ENCODE data around the gene LMNTD2. TPM values are rescaled to one million over a fixed set of nuclear protein-coding genes. Genes with fewer than 3 reads are reported as not detected.

The LMNTD2 gene
- total and polyA plus RNA-seq, 2 of the 13 experiments (the other 11 are each of a cell fraction or from before 2014, with no cell fraction given), result 1.1 to 3.1 TPM

DNA sequence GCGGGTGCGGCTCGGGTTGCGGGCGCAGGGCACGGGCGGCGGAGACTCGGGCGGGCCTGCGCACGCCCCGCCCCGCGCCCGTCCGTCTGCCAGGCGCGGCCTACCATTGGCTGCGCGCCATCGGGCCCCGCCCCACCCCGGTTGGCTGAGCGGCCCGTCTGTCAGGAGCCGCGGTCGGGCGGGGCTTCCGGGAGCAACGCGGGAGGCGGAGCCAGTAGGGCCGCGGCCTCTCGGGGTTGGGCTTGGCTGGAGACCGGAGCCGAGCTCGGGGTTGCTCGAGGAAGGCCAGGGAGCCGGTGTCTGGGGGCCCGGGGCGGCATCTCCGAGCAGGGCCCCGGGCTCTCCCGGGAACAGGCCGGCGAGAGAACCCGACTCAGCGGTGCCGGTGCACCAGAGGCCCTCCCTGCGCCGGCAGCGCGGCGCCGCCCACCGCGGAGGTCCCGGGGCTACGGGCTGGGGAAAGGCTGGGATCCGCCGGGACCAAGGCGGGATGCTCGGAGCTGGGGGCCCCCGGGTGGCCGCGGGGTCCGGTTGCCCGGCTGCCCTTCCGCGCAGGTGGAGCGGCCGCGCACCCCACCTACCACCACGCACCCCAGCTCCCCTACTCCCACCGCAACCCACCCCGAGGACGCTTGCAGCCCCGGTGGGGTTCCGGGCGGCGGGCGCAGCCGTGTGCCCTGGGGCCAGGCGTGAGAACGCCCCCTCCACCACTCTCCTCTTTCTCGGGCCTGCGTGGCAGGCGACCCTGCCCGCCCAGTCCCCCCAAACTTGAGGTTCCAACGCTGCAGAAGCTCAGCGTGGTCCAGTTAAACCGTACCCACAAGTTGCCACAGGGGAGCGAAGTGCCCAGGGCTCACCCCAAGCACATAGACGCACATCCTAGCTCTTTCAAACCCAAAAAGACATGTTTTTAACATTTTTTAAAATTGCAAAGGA lies 24.8 kb downstream of the LMNTD2 start, which contains the start of gene HRAS (continued):
- no peak for TF ChIP-seq GABPA (IDR thresholded peaks at IDR 0.05; ENCODE audit: low read depth, low read length)
- peak; percentile 84 for TF ChIP-seq GABPA (CRISPR knock-in tag; IDR thresholded peaks at IDR 0.05; ENCODE audit: low read depth)
- TF ChIP-seq, protein P1, sequence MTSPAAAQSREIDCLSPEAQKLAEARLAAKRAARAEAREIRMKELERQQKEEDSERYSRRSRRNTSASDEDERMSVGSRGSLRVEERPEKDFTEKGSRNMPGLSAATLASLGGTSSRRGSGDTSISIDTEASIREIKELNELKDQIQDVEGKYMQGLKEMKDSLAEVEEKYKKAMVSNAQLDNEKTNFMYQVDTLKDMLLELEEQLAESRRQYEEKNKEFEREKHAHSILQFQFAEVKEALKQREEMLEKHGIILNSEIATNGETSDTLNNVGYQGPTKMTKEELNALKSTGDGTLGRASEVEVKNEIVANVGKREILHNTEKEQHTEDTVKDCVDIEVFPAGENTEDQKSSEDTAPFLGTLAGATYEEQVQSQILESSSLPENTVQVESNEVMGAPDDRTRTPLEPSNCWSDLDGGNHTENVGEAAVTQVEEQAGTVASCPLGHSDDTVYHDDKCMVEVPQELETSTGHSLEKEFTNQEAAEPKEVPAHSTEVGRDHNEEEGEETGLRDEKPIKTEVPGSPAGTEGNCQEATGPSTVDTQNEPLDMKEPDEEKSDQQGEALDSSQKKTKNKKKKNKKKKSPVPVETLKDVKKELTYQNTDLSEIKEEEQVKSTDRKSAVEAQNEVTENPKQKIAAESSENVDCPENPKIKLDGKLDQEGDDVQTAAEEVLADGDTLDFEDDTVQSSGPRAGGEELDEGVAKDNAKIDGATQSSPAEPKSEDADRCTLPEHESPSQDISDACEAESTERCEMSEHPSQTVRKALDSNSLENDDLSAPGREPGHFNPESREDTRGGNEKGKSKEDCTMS (CRISPR knock-in tag; conservative IDR thresholded peaks at IDR 0.05), result no peak
- TF ChIP-seq KLF11 (CRISPR knock-in tag; IDR thresholded peaks at IDR 0.05), result no peak; the same call in 1 of the 2 replicates
- TF ChIP-seq, protein P2, sequence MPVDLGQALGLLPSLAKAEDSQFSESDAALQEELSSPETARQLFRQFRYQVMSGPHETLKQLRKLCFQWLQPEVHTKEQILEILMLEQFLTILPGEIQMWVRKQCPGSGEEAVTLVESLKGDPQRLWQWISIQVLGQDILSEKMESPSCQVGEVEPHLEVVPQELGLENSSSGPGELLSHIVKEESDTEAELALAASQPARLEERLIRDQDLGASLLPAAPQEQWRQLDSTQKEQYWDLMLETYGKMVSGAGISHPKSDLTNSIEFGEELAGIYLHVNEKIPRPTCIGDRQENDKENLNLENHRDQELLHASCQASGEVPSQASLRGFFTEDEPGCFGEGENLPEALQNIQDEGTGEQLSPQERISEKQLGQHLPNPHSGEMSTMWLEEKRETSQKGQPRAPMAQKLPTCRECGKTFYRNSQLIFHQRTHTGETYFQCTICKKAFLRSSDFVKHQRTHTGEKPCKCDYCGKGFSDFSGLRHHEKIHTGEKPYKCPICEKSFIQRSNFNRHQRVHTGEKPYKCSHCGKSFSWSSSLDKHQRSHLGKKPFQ (CRISPR knock-in tag; IDR thresholded peaks at IDR 0.05; ENCODE audit: insufficient replicate concordance), result no peak
- TF ChIP-seq, protein P3, sequence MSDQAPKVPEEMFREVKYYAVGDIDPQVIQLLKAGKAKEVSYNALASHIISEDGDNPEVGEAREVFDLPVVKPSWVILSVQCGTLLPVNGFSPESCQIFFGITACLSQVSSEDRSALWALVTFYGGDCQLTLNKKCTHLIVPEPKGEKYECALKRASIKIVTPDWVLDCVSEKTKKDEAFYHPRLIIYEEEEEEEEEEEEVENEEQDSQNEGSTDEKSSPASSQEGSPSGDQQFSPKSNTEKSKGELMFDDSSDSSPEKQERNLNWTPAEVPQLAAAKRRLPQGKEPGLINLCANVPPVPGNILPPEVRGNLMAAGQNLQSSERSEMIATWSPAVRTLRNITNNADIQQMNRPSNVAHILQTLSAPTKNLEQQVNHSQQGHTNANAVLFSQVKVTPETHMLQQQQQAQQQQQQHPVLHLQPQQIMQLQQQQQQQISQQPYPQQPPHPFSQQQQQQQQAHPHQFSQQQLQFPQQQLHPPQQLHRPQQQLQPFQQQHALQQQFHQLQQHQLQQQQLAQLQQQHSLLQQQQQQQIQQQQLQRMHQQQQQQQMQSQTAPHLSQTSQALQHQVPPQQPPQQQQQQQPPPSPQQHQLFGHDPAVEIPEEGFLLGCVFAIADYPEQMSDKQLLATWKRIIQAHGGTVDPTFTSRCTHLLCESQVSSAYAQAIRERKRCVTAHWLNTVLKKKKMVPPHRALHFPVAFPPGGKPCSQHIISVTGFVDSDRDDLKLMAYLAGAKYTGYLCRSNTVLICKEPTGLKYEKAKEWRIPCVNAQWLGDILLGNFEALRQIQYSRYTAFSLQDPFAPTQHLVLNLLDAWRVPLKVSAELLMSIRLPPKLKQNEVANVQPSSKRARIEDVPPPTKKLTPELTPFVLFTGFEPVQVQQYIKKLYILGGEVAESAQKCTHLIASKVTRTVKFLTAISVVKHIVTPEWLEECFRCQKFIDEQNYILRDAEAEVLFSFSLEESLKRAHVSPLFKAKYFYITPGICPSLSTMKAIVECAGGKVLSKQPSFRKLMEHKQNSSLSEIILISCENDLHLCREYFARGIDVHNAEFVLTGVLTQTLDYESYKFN (CRISPR knock-in tag; conservative IDR thresholded peaks at IDR 0.05), result 0 out of 2 replicates have a peak, but pooled peaks have one; percentile 20
- TF ChIP-seq, protein P4, sequence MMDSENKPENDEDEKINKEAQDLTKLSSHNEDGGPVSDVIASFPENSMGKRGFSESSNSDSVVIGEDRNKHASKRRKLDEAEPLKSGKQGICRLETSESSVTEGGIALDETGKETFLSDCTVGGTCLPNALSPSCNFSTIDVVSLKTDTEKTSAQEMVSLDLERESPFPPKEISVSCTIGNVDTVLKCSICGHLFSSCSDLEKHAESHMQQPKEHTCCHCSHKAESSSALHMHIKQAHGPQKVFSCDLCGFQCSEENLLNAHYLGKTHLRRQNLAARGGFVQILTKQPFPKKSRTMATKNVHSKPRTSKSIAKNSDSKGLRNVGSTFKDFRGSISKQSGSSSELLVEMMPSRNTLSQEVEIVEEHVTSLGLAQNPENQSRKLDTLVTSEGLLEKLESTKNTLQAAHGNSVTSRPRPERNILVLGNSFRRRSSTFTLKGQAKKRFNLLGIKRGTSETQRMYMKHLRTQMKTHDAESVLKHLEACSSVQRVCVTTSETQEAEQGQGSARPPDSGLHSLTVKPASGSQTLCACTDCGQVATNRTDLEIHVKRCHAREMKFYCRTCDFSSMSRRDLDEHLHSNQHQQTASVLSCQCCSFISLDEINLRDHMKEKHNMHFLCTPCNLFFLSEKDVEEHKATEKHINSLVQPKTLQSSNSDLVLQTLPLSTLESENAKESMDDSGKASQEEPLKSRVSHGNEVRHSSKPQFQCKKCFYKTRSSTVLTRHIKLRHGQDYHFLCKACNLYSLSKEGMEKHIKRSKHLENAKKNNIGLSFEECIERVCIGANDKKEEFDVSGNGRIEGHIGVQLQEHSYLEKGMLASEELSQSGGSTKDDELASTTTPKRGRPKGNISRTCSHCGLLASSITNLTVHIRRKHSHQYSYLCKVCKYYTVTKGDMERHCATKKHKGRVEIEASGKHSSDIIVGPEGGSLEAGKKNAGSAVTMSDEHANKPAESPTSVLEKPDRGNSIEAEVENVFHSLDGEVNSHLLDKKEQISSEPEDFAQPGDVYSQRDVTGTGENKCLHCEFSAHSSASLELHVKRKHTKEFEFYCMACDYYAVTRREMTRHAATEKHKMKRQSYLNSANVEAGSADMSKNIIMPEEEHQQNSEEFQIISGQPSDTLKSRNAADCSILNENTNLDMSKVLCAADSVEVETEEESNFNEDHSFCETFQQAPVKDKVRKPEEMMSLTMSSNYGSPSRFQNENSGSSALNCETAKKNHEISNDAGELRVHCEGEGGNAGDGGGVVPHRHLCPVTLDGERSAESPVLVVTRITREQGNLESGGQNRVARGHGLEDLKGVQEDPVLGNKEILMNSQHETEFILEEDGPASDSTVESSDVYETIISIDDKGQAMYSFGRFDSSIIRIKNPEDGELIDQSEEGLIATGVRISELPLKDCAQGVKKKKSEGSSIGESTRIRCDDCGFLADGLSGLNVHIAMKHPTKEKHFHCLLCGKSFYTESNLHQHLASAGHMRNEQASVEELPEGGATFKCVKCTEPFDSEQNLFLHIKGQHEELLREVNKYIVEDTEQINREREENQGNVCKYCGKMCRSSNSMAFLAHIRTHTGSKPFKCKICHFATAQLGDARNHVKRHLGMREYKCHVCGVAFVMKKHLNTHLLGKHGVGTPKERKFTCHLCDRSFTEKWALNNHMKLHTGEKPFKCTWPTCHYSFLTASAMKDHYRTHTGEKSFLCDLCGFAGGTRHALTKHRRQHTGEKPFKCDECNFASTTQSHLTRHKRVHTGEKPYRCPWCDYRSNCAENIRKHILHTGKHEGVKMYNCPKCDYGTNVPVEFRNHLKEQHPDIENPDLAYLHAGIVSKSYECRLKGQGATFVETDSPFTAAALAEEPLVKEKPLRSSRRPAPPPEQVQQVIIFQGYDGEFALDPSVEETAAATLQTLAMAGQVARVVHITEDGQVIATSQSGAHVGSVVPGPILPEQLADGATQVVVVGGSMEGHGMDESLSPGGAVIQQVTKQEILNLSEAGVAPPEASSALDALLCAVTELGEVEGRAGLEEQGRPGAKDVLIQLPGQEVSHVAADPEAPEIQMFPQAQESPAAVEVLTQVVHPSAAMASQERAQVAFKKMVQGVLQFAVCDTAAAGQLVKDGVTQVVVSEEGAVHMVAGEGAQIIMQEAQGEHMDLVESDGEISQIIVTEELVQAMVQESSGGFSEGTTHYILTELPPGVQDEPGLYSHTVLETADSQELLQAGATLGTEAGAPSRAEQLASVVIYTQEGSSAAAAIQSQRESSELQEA (CRISPR knock-in tag; IDR thresholded peaks at IDR 0.05; ENCODE audit: not compliant biosample characterization), result peak; percentile 45
- TF ChIP-seq ZMYM3 (CRISPR knock-in tag; IDR thresholded peaks at IDR 0.05), result no peak
- TF ChIP-seq ZNF549 (CRISPR knock-in tag; IDR thresholded peaks at IDR 0.05), result no peak
- TF ChIP-seq RXRB (CRISPR knock-in tag; IDR thresholded peaks at IDR 0.05; ENCODE audit: borderline replicate concordance), result no peak
- no peak for TF ChIP-seq DMAP1 (CRISPR knock-in tag; IDR thresholded peaks at IDR 0.05)
- TF ChIP-seq ATRX (CRISPR knock-in tag; IDR thresholded peaks at IDR 0.05; ENCODE audit: borderline replicate concordance), result no peak

All from HepG2 (cell line).